HCT116 (cell line): ENCODE results near the gene CD82. TPM values are rescaled to one million over a fixed set of nuclear protein-coding genes. Genes with fewer than 3 reads are reported as not detected.

Experiments
- ATAC-seq: fragments of 200-7000 bp; cut with Tn5 transposase; 2 replicates; pipeline ENCODE4 v1.9.1; 2020; ENCODE audit warnings: mild to moderate bottlenecking, moderate library complexity
- BruUV-seq: library from RNA; stranded (reverse); fragments of 400-500 nt; replicated peaks from 2 replicates; lab custom pipeline; 2021; lab: Mats Ljungman, UMichigan
- CTCF ChIA-PET: fragments of 300-600 bp; sonication (Branson Sonifier 250); formaldehyde crosslinking; loops from one replicate; lab custom pipeline; 2021; ENCODE audit warnings: antibody characterized with exemption; lab: Charles Lee
- POLR2A ChIA-PET: fragments of 300-600, 350-600 bp; sonication (Branson Sonifier 250); formaldehyde crosslinking; loops from one replicate; lab custom pipeline; 2021; ENCODE audit warnings: antibody characterized with exemption; lab: Charles Lee
- RAD21 ChIA-PET, 2 experiments: fragments of 300-600 bp; sonication (Branson Sonifier 250); formaldehyde crosslinking; loops; one replicate each; lab custom pipeline; 2023; ENCODE audit warnings: low total read pairs in 2 of 2; ENCODE audit not compliant: uncharacterized antibody in 2 of 2, unreplicated experiment in 2 of 2, low non-redundant PET in 1 of 2; lab: Charles Lee
- DNase-seq: peaks from one replicate; pipeline ENCODE4 v3.0.0-alpha.2; 2010; ENCODE audit warnings: low read depth, low spot score
- H2AFZ ChIP-seq: fragments of 200-600 bp; shearing (Covaris generic), sonication (generic); 2 replicates; pipeline ENCODE4 v1.6.1; 2017; ENCODE audit warnings: low read depth, mixed run types, mixed read lengths, antibody characterized with exemption, low read length; ENCODE audit not compliant: poor library complexity, severe bottlenecking
- H3K27ac ChIP-seq: 2 replicates; pipeline ENCODE4 v1.5.1; 2012; ENCODE audit warnings: low read depth, low read length
- H3K27me3 ChIP-seq: fragments of 200-600 bp; sonication (generic); 2 replicates; pipeline ENCODE4 v1.6.1; 2016; ENCODE audit warnings: mixed run types, low read length, mixed read lengths; ENCODE audit not compliant: insufficient read depth
- H3K36me3 ChIP-seq, 2 experiments: fragments of 200-500 bp in 1 of 2; fragments of 200-600 bp in 1 of 2; sonication (Bioruptor generic) in 1 of 2; sonication (generic) in 1 of 2; 2 replicates each; pipeline versions ENCODE4 v1.5.1 to v1.6.1; 2014 to 2016; ENCODE audit warnings: low read length in 2 of 2, inconsistent platforms in 1 of 2, mixed read lengths in 1 of 2, mixed run types in 1 of 2; ENCODE audit not compliant: insufficient read depth in 2 of 2, control insufficient read depth in 1 of 2
- H3K4me1 ChIP-seq, 2 experiments: fragments of 200-600 bp in 1 of 2; sonication (generic) in 1 of 2; 2 replicates each; pipeline versions ENCODE4 v1.5.1 to v1.6.1; 2012 to 2017; ENCODE audit warnings: low read length in 2 of 2, inconsistent platforms in 1 of 2, mild to moderate bottlenecking in 1 of 2, mixed read lengths in 1 of 2, mixed run types in 1 of 2, moderate library complexity in 1 of 2; ENCODE audit not compliant: insufficient read depth in 2 of 2, control insufficient read depth in 1 of 2
- H3K4me2 ChIP-seq: fragments of 200-600 bp; sonication (generic); 2 replicates; pipeline ENCODE4 v1.6.1; 2017; ENCODE audit warnings: mixed run types, low read length, mixed read lengths
- H3K4me3 ChIP-seq, 2 experiments: fragments of 200-600 bp in 1 of 2; sonication (generic) in 1 of 2; replicated peaks in 1 of 2; 2 replicates each; pipeline ENCODE4 v1.5.1; 2011 to 2016; ENCODE audit warnings: low read length in 2 of 2, control low read depth in 1 of 2, low read depth in 1 of 2, mild to moderate bottlenecking in 1 of 2, mixed read lengths in 1 of 2, mixed run types in 1 of 2
- H3K79me2 ChIP-seq: fragments of 200-600 bp; sonication (generic); 2 replicates; pipeline ENCODE4 v1.6.1; 2017; ENCODE audit warnings: mild to moderate bottlenecking, mixed run types, low read length, moderate library complexity, mixed read lengths; ENCODE audit not compliant: insufficient read depth
- H3K9ac ChIP-seq: fragments of 200-600 bp; sonication (generic); 2 replicates; pipeline ENCODE4 v1.6.1; 2016; ENCODE audit warnings: low read length, mixed read lengths
- H3K9me2 ChIP-seq: fragments of 200-600 bp; sonication (generic), shearing (Covaris generic); 2 replicates; pipeline ENCODE4 v1.6.1; 2017; ENCODE audit warnings: mixed run types, mild to moderate bottlenecking, moderate library complexity; ENCODE audit not compliant: insufficient read depth
- H3K9me3 ChIP-seq, 2 experiments: fragments of 200-500 bp in 1 of 2; fragments of 200-600 bp in 1 of 2; sonication (Bioruptor generic) in 1 of 2; sonication (generic) in 1 of 2; 2 replicates each; pipeline ENCODE4 v1.6.1; 2014 to 2017; ENCODE audit warnings: low read length in 2 of 2, mixed read lengths in 2 of 2, inconsistent platforms in 1 of 2, low read depth in 1 of 2, mild to moderate bottlenecking in 1 of 2, mixed run types in 1 of 2, moderate library complexity in 1 of 2; ENCODE audit not compliant: control insufficient read depth in 1 of 2, insufficient read depth in 1 of 2
- H4K20me1 ChIP-seq: fragments of 200-600 bp; sonication (generic), shearing (Covaris generic); 2 replicates; pipeline ENCODE4 v1.6.1; 2017; ENCODE audit warnings: mixed run types, mild to moderate bottlenecking, moderate library complexity; ENCODE audit not compliant: insufficient read depth
- CEBPB ChIP-seq: IDR thresholded peaks from 2 replicates; pipeline ENCODE4 v1.6.1; 2012; ENCODE audit warnings: low read depth
- EGR1 ChIP-seq: IDR thresholded peaks from 2 replicates; pipeline ENCODE4 v1.6.1; 2012; ENCODE audit warnings: low read depth
- ELF1 ChIP-seq: IDR thresholded peaks from 2 replicates; pipeline ENCODE4 v1.6.1; 2012; ENCODE audit warnings: low read depth, borderline replicate concordance
- EZH2 ChIP-seq: fragments of 200-600 bp; sonication (generic); IDR thresholded peaks from 2 replicates; pipeline ENCODE4 v1.6.1; 2017; ENCODE audit warnings: antibody characterized with exemption, mixed run types
- FOSL1 ChIP-seq: IDR thresholded peaks from 2 replicates; pipeline ENCODE4 v1.6.1; 2012; ENCODE audit warnings: low read depth
- SIN3A ChIP-seq: IDR thresholded peaks from 2 replicates; pipeline ENCODE4 v1.6.1; 2012; ENCODE audit warnings: low read depth
- SP1 ChIP-seq: IDR thresholded peaks from 2 replicates; pipeline ENCODE4 v1.6.1; 2012; ENCODE audit warnings: low read depth
- SRF ChIP-seq: IDR thresholded peaks from 2 replicates; pipeline ENCODE4 v1.6.1; 2012; ENCODE audit warnings: low read depth
- YY1 ChIP-seq: IDR thresholded peaks from 2 replicates; pipeline ENCODE4 v1.6.1; 2011; ENCODE audit warnings: low read length, low read depth, moderate library complexity, mild to moderate bottlenecking; ENCODE audit not compliant: insufficient replicate concordance; ENCODE audit errors: extremely low read depth
- ZNF274 ChIP-seq: fragments of 200-500 bp; sonication (Bioruptor generic); IDR thresholded peaks from 2 replicates; pipeline ENCODE4 v1.6.1; 2014; ENCODE audit warnings: mild to moderate bottlenecking, low read depth, low read length, inconsistent platforms
- intact Hi-C: fragments of 100-400 bp; cut with micrococcal nuclease; formaldehyde crosslinking; loops from 2 replicates; pipeline ENCODE4 v1.10.0; 2022
- total RNA-seq: library from RNA; stranded (reverse); gene quantifications from one replicate; pipeline ENCODE4 v1.2.1, GENCODE V29; 2021; ENCODE audit not compliant: unreplicated experiment
- TF ChIP-seq, protein P1 (sequence below): IDR thresholded peaks from 2 replicates; pipeline ENCODE4 v1.6.1; 2012; ENCODE audit warnings: low read depth
- TF ChIP-seq, protein P2 (sequence below): IDR thresholded peaks from 2 replicates; pipeline ENCODE4 v1.6.1; 2012
- TF ChIP-seq, protein P3 (sequence below), 3 experiments: fragments of 200-600 bp in 1 of 3; sonication (generic) in 1 of 3; IDR thresholded peaks in 2 of 3; conservative IDR thresholded peaks in 1 of 3; 2 replicates each; pipeline ENCODE4 v1.5.1; 2012 to 2017; ENCODE audit warnings: low read depth in 2 of 3, low read length in 2 of 3, antibody characterized with exemption in 1 of 3, borderline replicate concordance in 1 of 3, control low read depth in 1 of 3, mild to moderate bottlenecking in 1 of 3, mixed read lengths in 1 of 3, mixed run types in 1 of 3, moderate library complexity in 1 of 3; ENCODE audit not compliant: insufficient read depth in 1 of 3

The CD82 gene
- total RNA-seq, 1 experiment from 2014 or later, result 16.7 TPM

DNA sequence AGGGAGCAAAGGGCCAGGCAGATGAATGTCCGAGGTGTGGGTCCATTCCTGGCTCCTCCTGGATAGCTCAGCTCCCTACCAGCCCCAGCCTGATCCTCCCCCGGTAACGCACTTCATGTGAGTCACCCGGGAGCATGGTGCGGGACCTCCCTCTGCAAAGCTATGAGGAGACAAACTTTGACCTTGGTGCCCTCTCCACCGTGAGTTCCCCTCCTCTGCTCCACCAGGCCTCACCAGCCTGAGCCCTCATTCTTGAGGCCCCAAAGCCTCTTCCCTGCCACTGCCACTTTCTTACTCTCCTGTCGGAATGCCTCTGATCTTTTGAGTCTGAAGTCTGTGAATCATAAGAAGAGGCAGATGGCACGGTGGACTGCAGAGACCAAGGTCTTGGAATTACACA, 37.4 kb upstream of the CD82 start:
- H3K79me2 ChIP-seq, result no peaks in the 10 kb centered on the region
- ChIA-PET RAD21 (no interaction called here), CTCF (no interaction called here), POLR2A (no interaction called here)
- no peak overlapping the region for H3K4me3 ChIP-seq
- H3K27me3 ChIP-seq, result no peaks in the 10 kb centered on the region
- no peak overlapping the region for H3K27ac ChIP-seq
- DNase-seq (no peak), ATAC-seq (no peak)
- H3K36me3 ChIP-seq, result no peaks in the 10 kb centered on the region
- BruUV-seq, result no TSS peak
- no peaks in the 10 kb centered on the region for H3K9me2 ChIP-seq
- H3K4me1 ChIP-seq, result peaks cover 0 to 8% of the 10 kb centered on the region in 2 experiments; a peak in 1 of 4 replicates
- no peak overlapping the region for H3K9ac ChIP-seq
- no peak overlapping the region for H3K4me2 ChIP-seq
- H4K20me1 ChIP-seq, result no peaks in the 10 kb centered on the region
- no peak overlapping the region for H2AFZ ChIP-seq
- H3K9me3 ChIP-seq, result no peaks in the 10 kb centered on the region
- TF ChIP-seq YY1, result no peak
- no peak for TF ChIP-seq SIN3A
- no peak for TF ChIP-seq ZNF274
- no peak for TF ChIP-seq ELF1
- no peak for TF ChIP-seq EZH2
- TF ChIP-seq, protein P1, sequence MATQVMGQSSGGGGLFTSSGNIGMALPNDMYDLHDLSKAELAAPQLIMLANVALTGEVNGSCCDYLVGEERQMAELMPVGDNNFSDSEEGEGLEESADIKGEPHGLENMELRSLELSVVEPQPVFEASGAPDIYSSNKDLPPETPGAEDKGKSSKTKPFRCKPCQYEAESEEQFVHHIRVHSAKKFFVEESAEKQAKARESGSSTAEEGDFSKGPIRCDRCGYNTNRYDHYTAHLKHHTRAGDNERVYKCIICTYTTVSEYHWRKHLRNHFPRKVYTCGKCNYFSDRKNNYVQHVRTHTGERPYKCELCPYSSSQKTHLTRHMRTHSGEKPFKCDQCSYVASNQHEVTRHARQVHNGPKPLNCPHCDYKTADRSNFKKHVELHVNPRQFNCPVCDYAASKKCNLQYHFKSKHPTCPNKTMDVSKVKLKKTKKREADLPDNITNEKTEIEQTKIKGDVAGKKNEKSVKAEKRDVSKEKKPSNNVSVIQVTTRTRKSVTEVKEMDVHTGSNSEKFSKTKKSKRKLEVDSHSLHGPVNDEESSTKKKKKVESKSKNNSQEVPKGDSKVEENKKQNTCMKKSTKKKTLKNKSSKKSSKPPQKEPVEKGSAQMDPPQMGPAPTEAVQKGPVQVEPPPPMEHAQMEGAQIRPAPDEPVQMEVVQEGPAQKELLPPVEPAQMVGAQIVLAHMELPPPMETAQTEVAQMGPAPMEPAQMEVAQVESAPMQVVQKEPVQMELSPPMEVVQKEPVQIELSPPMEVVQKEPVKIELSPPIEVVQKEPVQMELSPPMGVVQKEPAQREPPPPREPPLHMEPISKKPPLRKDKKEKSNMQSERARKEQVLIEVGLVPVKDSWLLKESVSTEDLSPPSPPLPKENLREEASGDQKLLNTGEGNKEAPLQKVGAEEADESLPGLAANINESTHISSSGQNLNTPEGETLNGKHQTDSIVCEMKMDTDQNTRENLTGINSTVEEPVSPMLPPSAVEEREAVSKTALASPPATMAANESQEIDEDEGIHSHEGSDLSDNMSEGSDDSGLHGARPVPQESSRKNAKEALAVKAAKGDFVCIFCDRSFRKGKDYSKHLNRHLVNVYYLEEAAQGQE, result no peak
- TF ChIP-seq EGR1, result no peak
- no peak for TF ChIP-seq SRF
- TF ChIP-seq CEBPB, result no peak
- TF ChIP-seq SP1, result no peak
- TF ChIP-seq, protein P2, sequence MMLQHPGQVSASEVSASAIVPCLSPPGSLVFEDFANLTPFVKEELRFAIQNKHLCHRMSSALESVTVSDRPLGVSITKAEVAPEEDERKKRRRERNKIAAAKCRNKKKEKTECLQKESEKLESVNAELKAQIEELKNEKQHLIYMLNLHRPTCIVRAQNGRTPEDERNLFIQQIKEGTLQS, result no peak
- TF ChIP-seq FOSL1, result no peak
- TF ChIP-seq, protein P3, sequence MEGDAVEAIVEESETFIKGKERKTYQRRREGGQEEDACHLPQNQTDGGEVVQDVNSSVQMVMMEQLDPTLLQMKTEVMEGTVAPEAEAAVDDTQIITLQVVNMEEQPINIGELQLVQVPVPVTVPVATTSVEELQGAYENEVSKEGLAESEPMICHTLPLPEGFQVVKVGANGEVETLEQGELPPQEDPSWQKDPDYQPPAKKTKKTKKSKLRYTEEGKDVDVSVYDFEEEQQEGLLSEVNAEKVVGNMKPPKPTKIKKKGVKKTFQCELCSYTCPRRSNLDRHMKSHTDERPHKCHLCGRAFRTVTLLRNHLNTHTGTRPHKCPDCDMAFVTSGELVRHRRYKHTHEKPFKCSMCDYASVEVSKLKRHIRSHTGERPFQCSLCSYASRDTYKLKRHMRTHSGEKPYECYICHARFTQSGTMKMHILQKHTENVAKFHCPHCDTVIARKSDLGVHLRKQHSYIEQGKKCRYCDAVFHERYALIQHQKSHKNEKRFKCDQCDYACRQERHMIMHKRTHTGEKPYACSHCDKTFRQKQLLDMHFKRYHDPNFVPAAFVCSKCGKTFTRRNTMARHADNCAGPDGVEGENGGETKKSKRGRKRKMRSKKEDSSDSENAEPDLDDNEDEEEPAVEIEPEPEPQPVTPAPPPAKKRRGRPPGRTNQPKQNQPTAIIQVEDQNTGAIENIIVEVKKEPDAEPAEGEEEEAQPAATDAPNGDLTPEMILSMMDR (IDR thresholded peaks at IDR 0.05 in 2 of 3, conservative IDR thresholded peaks at IDR 0.05 in 1 of 3; ENCODE audit: borderline replicate concordance in 1 of 3, insufficient read depth in 1 of 3, low read depth in 2 of 3, low read length in 2 of 3), result no peak
- intact Hi-C loops, result no loop called here
